NT2/D1 (cell line): Measurements from ENCODE around the gene NPTX2.

Source experiments
- DNase-seq: peaks from one replicate; pipeline ENCODE4 v3.0.0-alpha.2; 2011; ENCODE audit warnings: low read depth, low spot score
- H3K27me3 ChIP-seq: 2 replicates; pipeline ENCODE4 v1.6.0; 2011; ENCODE audit warnings: mild to moderate bottlenecking; ENCODE audit not compliant: insufficient read length, insufficient read depth
- H3K36me3 ChIP-seq: 2 replicates; pipeline ENCODE4 v1.6.1; 2011; ENCODE audit warnings: mild to moderate bottlenecking, low read length, mixed read lengths; ENCODE audit not compliant: insufficient read depth, insufficient read length
- H3K4me1 ChIP-seq: 2 replicates; pipeline ENCODE4 v1.5.1; 2011; ENCODE audit not compliant: insufficient read depth, insufficient read length
- H3K4me3 ChIP-seq: 2 replicates; pipeline ENCODE4 v1.5.1; 2011; ENCODE audit warnings: low read depth; ENCODE audit not compliant: insufficient read length
- H3K9ac ChIP-seq: 2 replicates; pipeline ENCODE4 v1.6.0; 2011; ENCODE audit warnings: low read depth; ENCODE audit not compliant: insufficient read length
- H3K9me3 ChIP-seq: 2 replicates; pipeline ENCODE4 v1.5.1; 2011; ENCODE audit warnings: mild to moderate bottlenecking, low read length; ENCODE audit not compliant: insufficient read depth
- SUZ12 ChIP-seq: IDR thresholded peaks from 2 replicates; pipeline ENCODE4 v1.6.1; 2011; ENCODE audit not compliant: insufficient read length, insufficient read depth; ENCODE audit errors: extremely low read depth
- YY1 ChIP-seq: IDR thresholded peaks from 2 replicates; pipeline ENCODE4 v1.6.1; 2011; ENCODE audit not compliant: insufficient read length, insufficient read depth
- ZNF274 ChIP-seq: IDR thresholded peaks from 2 replicates; pipeline ENCODE4 v1.6.1; 2011; ENCODE audit warnings: mild to moderate bottlenecking, low read depth, low read length

NPTX2 gene

GRCh38 chr7:98628418-98628817 lies 11.3 kb downstream of the NPTX2 start:
- H3K4me1 ChIP-seq: peaks cover 22% of the 10 kb centered on the region
- no peaks in the 10 kb centered on the region for H3K9me3 ChIP-seq
- TF ChIP-seq ZNF274 (no peak), SUZ12 (no peak), YY1 (no peak)
- no peak overlapping the region for H3K9ac ChIP-seq
- H3K27me3 ChIP-seq: no peaks in the 10 kb centered on the region
- no peak overlapping the region for H3K4me3 ChIP-seq
- H3K36me3 ChIP-seq: peaks cover 50% of the 10 kb centered on the region
- DNase-seq: no peak

DNA sequence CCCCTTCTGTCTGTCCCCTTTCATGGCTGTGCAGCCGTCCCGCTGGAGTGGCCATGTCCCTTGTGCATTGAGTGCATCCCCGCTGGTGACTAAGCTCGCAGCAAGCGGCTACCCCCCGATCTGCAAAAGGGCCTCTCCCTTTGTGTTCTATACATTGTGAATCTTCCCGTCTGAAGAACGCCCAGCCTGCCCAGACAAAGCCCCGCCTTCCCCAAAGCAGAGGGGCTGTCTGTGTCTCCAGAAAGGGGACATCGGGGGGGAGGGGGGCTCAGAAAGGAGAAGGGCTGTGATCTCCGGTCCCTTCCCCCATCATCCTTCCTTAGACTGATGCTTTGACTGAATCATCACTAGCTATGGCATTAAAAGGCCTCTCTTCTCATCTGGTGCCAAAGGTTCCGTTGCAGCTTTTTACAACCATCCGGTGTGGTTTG lies 11.9 kb downstream of the NPTX2 start:
- Histone ChIP-seq H3K9me3 (no peaks in the 10 kb centered on the region), H3K4me1 (peaks cover 22% of the 10 kb centered on the region), H3K9ac (no peak overlapping the region)

DNA sequence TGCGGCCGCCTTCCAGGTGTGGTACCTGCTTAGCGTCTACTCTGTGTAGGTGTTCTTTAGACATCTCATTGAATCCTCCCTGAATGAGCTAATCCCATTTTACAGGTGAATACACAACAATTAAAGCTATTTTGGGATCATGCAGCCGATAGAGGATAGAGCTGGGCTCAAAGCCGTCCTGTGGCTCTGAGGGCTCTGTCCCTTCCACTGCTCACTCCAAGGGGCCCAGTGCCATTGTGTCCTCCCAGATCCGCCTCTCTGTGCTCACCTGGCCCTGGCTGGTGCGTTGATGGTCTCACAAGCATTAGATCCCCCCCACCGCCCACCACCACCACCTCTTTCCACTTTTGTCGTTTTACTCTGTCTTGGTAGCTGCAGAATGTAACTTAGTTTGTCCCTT lies 13.1 kb downstream of the NPTX2 start:
- Histone ChIP-seq H3K27me3 (no peaks in the 10 kb centered on the region), H3K36me3 (peaks cover 39% of the 10 kb centered on the region), H3K9me3 (no peaks in the 10 kb centered on the region), H3K4me1 (peaks cover 20% of the 10 kb centered on the region), H3K4me3 (no peak overlapping the region), H3K9ac (no peak overlapping the region)
- TF ChIP-seq SUZ12 (no peak), YY1 (no peak), ZNF274 (no peak)
- DNase-seq: no peak

More for the DNA sequence above, 11.9 kb downstream of the NPTX2 start:
- Histone ChIP-seq H3K27me3 (no peaks in the 10 kb centered on the region), H3K36me3 (peaks cover 50% of the 10 kb centered on the region), H3K4me3 (no peak overlapping the region)
- no peak for DNase-seq
- TF ChIP-seq ZNF274: no peak
- TF ChIP-seq SUZ12: no peak
- no peak for TF ChIP-seq YY1

DNA sequence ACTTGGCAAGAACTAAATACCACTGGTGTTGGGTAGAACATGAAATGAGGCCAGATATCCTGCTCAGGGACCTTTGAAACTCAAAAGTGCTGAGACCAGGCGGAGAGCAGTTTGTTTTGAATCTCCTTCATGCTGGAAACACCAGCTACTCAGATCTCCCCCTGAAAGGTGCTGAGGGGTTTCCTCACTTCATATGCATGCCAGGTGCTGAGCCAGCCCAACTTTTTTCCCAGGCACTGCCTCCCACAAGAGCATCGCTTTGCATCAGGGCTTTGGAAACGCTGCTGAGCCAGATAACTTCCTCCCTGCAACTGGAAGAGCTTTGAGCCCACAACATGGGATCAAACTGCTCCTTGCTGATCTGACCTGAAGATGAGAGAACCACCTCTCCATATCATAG lies 13.7 kb downstream of the NPTX2 start:
- no peak for TF ChIP-seq ZNF274
- no peak for TF ChIP-seq YY1
- TF ChIP-seq SUZ12: no peak
- H3K4me3 ChIP-seq: no peak overlapping the region
- no peak overlapping the region for H3K9ac ChIP-seq
- peaks cover 33% of the 10 kb centered on the region for H3K36me3 ChIP-seq
- no peaks in the 10 kb centered on the region for H3K9me3 ChIP-seq
- no peak for DNase-seq
- peaks cover 20% of the 10 kb centered on the region for H3K4me1 ChIP-seq
- no peaks in the 10 kb centered on the region for H3K27me3 ChIP-seq

DNA sequence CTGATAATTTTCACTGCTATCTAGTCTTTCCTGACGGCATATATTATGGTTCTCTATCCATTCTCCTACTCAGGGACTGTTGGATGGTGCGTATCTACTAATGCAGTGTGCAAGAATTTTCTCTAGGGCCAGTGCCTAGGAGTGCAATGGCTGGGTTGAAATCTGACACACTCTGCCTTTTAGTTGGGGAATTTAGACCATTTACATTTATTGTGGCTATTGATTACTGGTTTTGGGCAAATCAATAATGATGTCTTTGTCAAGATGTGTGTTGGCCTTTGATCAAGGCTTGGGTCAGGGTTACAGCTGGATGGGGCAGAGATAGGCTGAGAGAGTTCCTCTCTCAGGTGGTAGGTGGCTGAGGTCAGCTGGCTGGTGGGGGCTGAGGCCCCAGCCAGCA lies 21.8 kb downstream of the NPTX2 start:
- H3K36me3 ChIP-seq: no peaks in the 10 kb centered on the region
- H3K4me3 ChIP-seq: no peak overlapping the region
- TF ChIP-seq YY1: no peak
- no peak for DNase-seq
- H3K4me1 ChIP-seq: peaks cover 6% of the 10 kb centered on the region
- no peaks in the 10 kb centered on the region for H3K27me3 ChIP-seq
- peaks cover 11% of the 10 kb centered on the region; the same call in 1 of the 2 replicates for H3K9me3 ChIP-seq
- no peak overlapping the region for H3K9ac ChIP-seq

- Histone ChIP-seq H3K9me3 (peaks cover 11% of the 10 kb centered on the region; the same call in 1 of the 2 replicates), H3K4me3 (no peak overlapping the region)
Observed at GRCh38 chr7:98640375-98640774, 23.3 kb downstream of the NPTX2 start.

GRCh38 chr7:98641646-98642500 lies 24.8 kb downstream of the NPTX2 start:
- TF ChIP-seq ZNF274 (no peak), YY1 (no peak)
- H3K9ac ChIP-seq: no peak overlapping the region
- H3K27me3 ChIP-seq: no peaks in the 10 kb centered on the region
- no peak overlapping the region for H3K4me3 ChIP-seq
- peaks cover 6% of the 10 kb centered on the region for H3K4me1 ChIP-seq
- H3K36me3 ChIP-seq: no peaks in the 10 kb centered on the region
- DNase-seq: no peak
- peaks cover 11% of the 10 kb centered on the region; the same call in 1 of the 2 replicates for H3K9me3 ChIP-seq

More at GRCh38 chr7:98640375-98640774, 23.3 kb downstream of the NPTX2 start:
- TF ChIP-seq YY1 (no peak), ZNF274 (no peak), SUZ12 (no peak)
- Histone ChIP-seq H3K9ac (no peak overlapping the region), H3K27me3 (no peaks in the 10 kb centered on the region), H3K4me1 (peaks cover 6% of the 10 kb centered on the region), H3K36me3 (no peaks in the 10 kb centered on the region)
- DNase-seq: no peak
